Fibroblast of lung (primary cell): ENCODE results near the gene FOXB2.
A peak's percentile ranks its signal among the peaks of the same experiment; 100 is the strongest.

ENCODE experiments used
- CTCF ChIP-seq, 2 donors: IDR thresholded peaks in 1 of 2; conservative IDR thresholded peaks in 1 of 2; 1 replicate in 1 of 2; 2 replicates in 1 of 2; pipeline ENCODE4 v1.5.1; 2011 to 2012; ENCODE audit warnings: low read length in 2 of 2, control low read depth in 1 of 2, inconsistent platforms in 1 of 2, low read depth in 1 of 2, mild to moderate bottlenecking in 1 of 2
- EZH2 ChIP-seq: IDR thresholded peaks from 2 replicates; pipeline ENCODE4 v1.5.1; 2012; ENCODE audit warnings: low read length, control low read depth, mild to moderate bottlenecking; ENCODE audit errors: missing control alignments

GRCh38 chr9:77022783-77023440 is 3.5 kb downstream of the FOXB2 start:
- TF ChIP-seq CTCF (conservative IDR thresholded peaks at IDR 0.05 in 1 of 2, IDR thresholded peaks at IDR 0.05 in 1 of 2; ENCODE audit: low read depth in 1 of 2, low read length in 2 of 2) (no peak), EZH2 (peak; percentile 42)
